Ishikawa (cell line): ENCODE data around the gene MYDGF.

ENCODE experiments used
- CEBPB ChIP-seq: IDR thresholded peaks from 2 replicates; pipeline ENCODE4 v1.6.1; 2012
- CREB1 ChIP-seq: IDR thresholded peaks from 2 replicates; pipeline ENCODE4 v1.6.1; 2012; ENCODE audit warnings: low read depth
- EGR1 ChIP-seq: IDR thresholded peaks from 2 replicates; pipeline ENCODE4 v1.6.1; 2012
- EP300 ChIP-seq: IDR thresholded peaks from 2 replicates; pipeline ENCODE4 v1.6.1; 2012; ENCODE audit warnings: borderline replicate concordance
- FOXM1 ChIP-seq: IDR thresholded peaks from 2 replicates; pipeline ENCODE4 v1.6.1; 2012; ENCODE audit warnings: low read depth, borderline replicate concordance
- NFIC ChIP-seq: IDR thresholded peaks from 2 replicates; pipeline ENCODE4 v1.6.1; 2012
- RAD21 ChIP-seq: IDR thresholded peaks from 2 replicates; pipeline ENCODE4 v1.6.1; 2012; ENCODE audit warnings: low read depth
- TAF1 ChIP-seq: IDR thresholded peaks from 2 replicates; pipeline ENCODE4 v1.6.1; 2012; ENCODE audit warnings: low read depth, mild to moderate bottlenecking
- TCF12 ChIP-seq: IDR thresholded peaks from 2 replicates; pipeline ENCODE4 v1.6.1; 2012; ENCODE audit warnings: low read depth
- TEAD4 ChIP-seq: IDR thresholded peaks from 2 replicates; pipeline ENCODE4 v1.6.1; 2012
- YY1 ChIP-seq: IDR thresholded peaks from 2 replicates; pipeline ENCODE4 v1.6.1; 2012; ENCODE audit warnings: low read depth
- ZBTB7A ChIP-seq: IDR thresholded peaks from 2 replicates; pipeline ENCODE4 v1.6.1; 2012; ENCODE audit warnings: low read depth
- TF ChIP-seq, protein P1 (sequence below): IDR thresholded peaks from 2 replicates; pipeline ENCODE4 v1.6.1; 2012
- TF ChIP-seq, protein P2 (sequence below): IDR thresholded peaks from 2 replicates; pipeline ENCODE4 v1.6.1; 2012; ENCODE audit warnings: low read depth, mild to moderate bottlenecking
- TF ChIP-seq, protein P3 (sequence below): IDR thresholded peaks from 2 replicates; pipeline ENCODE4 v1.6.1; 2012

Gene MYDGF

DNA sequence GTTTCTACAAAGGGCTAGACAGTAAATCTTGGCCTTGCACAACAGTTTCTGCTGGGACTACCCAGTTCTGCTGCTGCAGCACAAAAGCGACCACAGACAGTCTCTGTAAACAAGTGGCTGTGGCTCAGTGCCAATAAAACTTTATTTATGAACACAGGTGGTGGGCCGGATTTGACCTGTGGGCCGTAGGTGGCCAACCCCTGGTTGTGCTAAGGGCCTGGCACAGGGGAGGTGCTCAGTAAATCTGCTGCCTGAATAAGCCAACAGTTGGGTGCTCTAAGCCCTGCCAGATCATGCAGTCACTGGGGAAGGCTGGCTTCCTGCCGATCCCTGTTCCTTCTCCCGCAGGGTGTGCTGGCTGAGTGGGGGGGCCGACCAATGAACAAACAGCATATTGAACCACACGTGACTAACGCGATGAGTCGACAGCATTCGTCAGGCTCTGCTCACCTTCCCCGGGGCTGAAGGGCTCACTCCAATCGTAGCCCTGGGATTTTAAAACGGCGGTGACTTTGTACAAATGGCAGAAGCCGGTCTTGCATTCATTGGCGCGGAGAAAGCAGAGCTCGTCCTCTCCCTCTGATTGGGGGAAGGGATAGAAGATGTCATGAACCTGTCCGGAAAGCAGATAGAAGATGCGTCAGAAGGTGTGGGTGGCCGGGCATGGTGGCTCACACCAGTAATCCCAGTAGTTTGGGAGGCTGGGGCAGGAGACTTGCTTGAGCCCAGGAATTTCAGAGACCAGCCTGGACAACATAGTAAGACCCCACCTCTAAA is 24.3 kb upstream of the MYDGF start:
- TF ChIP-seq EP300 (no peak; the same call in 1 of the 2 replicates), CEBPB (no peak), NFIC (peak; percentile 65), RAD21 (no peak), YY1 (no peak)
- TF ChIP-seq, protein P1, sequence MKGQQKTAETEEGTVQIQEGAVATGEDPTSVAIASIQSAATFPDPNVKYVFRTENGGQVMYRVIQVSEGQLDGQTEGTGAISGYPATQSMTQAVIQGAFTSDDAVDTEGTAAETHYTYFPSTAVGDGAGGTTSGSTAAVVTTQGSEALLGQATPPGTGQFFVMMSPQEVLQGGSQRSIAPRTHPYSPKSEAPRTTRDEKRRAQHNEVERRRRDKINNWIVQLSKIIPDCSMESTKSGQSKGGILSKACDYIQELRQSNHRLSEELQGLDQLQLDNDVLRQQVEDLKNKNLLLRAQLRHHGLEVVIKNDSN, result peak; percentile 87

DNA sequence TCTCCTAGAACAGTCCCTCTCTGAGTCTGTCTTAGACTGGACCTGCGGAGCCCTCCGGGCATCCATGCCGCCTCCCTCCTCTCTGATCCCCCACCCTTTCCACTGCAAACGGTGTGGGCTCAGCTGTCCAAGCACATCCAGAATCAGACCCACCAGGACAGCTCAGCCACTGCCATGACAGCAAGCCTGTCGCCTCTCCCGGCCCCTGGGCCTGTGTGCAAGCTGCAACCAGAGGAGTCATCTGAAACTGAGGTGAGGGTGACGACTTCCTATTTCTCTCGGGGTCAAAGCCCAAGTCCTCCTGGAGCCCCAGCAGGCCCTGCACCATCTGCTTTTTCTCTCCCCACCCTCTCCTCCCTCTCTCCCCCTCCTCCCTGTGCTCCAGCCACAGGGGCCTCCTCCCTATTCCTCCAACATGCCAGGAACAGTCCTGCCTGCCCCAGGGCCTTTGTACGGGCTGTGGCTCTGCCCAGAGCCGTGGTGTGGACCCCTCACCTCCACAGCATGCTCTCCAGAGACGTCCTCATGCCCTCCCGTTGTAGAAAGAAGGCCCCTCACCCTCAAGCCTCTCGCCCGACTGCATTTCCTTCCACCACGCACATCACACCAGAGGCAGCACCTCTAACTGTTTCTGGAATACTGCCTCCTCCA is 23.5 kb upstream of the MYDGF start:
- no peak for TF ChIP-seq NFIC
- TF ChIP-seq YY1, result no peak
- no peak for TF ChIP-seq RAD21
- no peak for TF ChIP-seq EGR1
- TF ChIP-seq TEAD4, result no peak

DNA sequence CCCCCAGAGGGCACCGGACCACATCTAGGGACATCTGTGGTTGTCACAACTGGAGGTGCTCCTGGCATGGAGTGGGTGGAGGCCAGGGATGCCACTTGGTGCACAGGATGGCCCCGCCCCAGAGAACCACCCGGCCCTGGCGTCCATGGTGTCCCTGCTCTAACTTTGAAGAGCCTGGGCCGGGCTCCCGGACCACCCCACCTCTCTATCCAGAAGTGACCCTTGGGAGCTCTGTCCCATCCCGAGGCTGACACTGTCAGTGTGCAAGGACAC is 22.9 kb upstream of the MYDGF start:
- no peak for TF ChIP-seq TAF1

DNA sequence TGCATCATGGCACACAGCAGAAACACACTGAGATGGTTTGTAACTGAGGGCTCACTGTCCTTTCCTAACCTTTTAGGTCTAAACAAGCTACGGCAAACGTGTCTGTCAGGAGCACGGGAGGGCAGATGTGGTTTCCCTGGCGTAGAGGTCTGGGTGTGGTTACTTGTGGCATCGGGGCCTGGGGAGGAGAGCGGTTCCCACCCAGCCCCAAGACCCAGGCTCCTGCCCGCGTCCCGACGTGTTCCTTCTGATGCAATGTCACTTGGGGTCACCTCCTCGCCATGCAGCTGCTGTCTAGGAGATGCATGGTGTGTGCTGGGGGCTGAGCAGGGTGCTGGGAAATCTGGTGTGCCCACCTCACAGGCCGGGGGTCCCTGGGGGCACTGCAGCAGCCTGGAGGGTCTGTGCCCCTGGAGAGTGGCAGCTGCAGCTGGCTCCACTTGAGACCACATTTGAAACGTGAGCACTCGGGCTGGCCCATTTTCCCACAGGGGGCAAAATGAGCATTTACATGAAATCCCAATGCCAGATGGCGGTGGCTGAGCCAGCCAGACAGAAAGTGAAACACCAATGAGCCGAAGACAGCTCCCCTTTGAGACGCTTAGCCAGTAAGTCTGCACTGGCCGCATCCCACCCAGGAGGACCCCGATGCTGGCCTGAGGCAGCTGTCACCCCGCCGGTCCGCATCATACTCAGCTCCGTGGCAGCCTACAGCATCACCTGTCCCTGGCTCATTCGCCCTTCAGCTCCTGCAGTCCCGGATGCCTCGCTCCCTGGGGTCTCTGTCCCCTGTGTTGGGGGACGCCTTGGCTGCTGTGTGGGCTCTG is 22.3 kb upstream of the MYDGF start:
- no peak for TF ChIP-seq RAD21
- TF ChIP-seq TEAD4, result no peak
- TF ChIP-seq TCF12, result no peak
- TF ChIP-seq, protein P1, result no peak
- no peak for TF ChIP-seq TAF1

DNA sequence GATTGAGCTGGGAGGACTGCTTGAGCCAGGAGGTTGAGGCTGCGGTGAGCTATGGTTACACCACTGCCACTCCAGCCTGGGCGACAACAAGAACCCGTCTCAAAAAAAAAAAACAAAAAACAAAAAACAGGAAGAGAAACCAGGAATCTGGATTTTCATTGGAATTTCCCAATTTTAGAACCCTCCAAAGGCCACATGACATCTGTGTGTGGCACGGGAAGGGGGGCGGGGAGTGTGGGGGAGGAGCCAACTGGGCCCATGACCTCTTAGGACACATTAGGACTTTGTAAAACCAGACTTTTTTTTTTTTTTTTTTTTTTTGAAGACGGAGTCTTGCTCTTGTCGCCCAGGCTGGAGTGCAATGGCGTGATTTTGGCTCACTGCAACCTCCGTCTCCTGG is 21.2 kb upstream of the MYDGF start:
- no peak for TF ChIP-seq CREB1
- TF ChIP-seq, protein P2, sequence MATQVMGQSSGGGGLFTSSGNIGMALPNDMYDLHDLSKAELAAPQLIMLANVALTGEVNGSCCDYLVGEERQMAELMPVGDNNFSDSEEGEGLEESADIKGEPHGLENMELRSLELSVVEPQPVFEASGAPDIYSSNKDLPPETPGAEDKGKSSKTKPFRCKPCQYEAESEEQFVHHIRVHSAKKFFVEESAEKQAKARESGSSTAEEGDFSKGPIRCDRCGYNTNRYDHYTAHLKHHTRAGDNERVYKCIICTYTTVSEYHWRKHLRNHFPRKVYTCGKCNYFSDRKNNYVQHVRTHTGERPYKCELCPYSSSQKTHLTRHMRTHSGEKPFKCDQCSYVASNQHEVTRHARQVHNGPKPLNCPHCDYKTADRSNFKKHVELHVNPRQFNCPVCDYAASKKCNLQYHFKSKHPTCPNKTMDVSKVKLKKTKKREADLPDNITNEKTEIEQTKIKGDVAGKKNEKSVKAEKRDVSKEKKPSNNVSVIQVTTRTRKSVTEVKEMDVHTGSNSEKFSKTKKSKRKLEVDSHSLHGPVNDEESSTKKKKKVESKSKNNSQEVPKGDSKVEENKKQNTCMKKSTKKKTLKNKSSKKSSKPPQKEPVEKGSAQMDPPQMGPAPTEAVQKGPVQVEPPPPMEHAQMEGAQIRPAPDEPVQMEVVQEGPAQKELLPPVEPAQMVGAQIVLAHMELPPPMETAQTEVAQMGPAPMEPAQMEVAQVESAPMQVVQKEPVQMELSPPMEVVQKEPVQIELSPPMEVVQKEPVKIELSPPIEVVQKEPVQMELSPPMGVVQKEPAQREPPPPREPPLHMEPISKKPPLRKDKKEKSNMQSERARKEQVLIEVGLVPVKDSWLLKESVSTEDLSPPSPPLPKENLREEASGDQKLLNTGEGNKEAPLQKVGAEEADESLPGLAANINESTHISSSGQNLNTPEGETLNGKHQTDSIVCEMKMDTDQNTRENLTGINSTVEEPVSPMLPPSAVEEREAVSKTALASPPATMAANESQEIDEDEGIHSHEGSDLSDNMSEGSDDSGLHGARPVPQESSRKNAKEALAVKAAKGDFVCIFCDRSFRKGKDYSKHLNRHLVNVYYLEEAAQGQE, result no peak
- TF ChIP-seq ZBTB7A, result no peak
- no peak for TF ChIP-seq TCF12
- no peak for TF ChIP-seq CEBPB
- TF ChIP-seq YY1, result no peak
- TF ChIP-seq FOXM1, result no peak
- TF ChIP-seq, protein P3, sequence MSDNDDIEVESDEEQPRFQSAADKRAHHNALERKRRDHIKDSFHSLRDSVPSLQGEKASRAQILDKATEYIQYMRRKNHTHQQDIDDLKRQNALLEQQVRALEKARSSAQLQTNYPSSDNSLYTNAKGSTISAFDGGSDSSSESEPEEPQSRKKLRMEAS, result no peak

DNA sequence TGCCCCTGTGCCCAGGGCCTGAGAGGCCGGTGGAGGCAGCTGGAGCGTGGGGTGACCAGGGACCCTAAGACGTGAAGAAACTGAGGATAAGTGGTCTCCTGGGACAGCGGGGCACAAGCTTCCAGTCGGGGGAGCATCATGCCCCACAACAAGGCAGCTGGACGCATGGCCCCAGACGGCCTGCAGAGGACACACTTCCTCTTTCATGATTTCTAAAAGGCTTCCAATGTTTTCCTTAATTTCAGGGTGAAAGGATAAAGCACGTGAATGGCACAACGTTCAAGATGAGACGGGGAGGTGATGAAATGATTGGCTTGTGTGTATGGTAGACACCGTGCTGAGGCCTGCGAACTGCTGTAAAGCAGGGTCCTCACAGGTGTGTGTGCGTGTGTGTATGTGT is 20.2 kb upstream of the MYDGF start:
- TF ChIP-seq EGR1 (no peak), TCF12 (no peak), RAD21 (peak; percentile 16; the same call in 1 of the 2 replicates), TEAD4 (no peak), CEBPB (no peak)

DNA sequence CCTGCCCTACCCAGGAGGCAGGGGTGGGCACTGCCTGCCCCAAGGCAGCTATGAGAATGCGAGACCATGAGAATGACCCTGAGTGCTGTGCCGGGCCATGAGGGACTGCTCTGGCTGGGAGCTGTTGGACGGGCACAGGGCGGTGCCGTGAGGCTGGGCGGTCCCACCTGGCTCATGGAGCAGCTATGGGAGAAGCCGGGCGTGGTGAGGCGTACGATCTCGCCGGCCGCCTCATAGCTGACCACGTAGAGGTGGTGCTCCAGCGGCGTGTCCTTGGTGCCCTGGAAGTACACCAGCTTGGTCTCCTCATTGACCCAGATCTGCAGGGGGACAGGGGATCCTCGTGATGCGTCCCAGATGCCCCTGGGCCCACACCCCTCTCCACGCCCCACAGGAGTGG is 19.3 kb upstream of the MYDGF start:
- TF ChIP-seq CEBPB, result no peak
- no peak for TF ChIP-seq TEAD4
- TF ChIP-seq, protein P2, result no peak
- no peak for TF ChIP-seq CREB1
- no peak for TF ChIP-seq ZBTB7A
- TF ChIP-seq NFIC, result no peak
- no peak for TF ChIP-seq EP300
- TF ChIP-seq, protein P3, result no peak
- TF ChIP-seq, protein P1, result no peak
- no peak for TF ChIP-seq TCF12
- no peak for TF ChIP-seq FOXM1
- no peak for TF ChIP-seq EGR1
- no peak for TF ChIP-seq YY1
- TF ChIP-seq RAD21, result no peak
- no peak for TF ChIP-seq TAF1
